AG08395 (cell line): ENCODE measurements around the gene RNU5D-1.
"Not testable (repeated sequence)": the region's sequence is repeated elsewhere in the genome, so short reads cannot be mapped to it uniquely, and the experiment has no call there.

Source experiments
- DNase-seq: peaks from one replicate; pipeline ENCODE4 v3.0.0; 2012; ENCODE audit warnings: mixed read lengths, low spot score

The RNU5D-1 gene

DNA sequence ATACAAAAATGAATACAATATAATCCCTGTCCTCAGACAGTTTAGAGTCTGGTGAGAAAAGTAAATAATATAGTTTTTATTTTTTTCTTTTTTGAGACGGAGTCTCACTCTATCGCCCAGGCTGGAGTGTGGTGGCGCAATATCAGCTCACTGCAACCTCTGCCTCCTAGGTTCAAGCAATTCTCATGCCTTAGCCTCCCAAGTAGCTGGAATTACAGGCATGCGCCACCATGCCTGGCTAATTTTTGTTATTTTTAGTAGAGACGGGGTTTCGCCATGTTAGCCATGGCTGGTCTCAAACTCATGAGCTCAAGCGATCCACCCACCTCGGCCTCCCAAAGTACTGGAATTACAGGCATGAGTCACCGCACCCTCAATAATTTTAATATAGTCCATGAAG, 31.6 kb downstream of the RNU5D-1 start:
- not testable (repeated sequence) for DNase-seq

DNA sequence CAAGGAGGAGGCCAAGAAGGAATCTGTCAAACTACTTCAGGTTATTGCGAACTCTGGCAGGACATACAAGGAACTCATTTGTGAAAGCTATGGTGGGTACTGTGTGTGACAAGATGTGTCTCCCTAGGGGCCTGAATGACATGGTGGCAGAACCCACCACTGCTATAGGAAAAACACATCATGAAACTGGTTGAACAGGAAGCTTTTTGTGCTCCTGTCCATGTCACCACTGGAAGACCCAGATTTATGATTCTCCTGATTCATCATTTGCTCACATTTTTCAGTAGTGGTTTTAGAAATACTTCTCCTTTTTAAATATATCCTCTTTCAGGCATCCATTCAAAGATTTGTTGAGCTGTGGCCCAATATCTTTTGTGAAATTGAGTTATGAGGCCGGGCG, 32.8 kb downstream of the RNU5D-1 start:
- no peak for DNase-seq

DNA sequence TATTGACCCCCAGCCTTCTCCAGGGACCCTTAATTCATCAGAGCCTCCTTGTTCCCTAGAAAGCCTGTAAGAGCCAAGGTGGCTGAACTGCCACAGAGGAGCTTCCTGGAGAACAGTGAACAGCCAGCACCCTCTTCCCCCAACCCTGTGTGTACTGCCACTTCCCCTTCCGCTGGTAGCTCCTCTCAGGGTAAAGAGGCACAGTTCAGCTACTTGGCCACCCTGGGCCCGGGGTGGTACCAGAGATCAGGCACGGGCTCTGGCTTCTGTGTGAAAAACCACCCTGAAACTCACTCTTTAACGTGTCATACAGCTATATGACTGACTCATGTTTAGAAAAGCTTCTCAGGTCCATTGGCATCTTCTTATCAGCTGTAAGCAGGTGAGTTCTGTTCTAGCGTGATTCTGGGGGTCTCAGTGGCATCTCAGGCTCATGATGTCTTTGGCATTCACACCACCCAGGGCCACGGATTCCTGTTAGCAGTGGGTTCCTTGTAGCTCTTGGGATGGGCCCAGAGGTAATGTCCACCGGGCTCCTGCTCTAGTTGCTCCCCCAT, 34.1 kb downstream of the RNU5D-1 start:
- DNase-seq: no peak

DNA sequence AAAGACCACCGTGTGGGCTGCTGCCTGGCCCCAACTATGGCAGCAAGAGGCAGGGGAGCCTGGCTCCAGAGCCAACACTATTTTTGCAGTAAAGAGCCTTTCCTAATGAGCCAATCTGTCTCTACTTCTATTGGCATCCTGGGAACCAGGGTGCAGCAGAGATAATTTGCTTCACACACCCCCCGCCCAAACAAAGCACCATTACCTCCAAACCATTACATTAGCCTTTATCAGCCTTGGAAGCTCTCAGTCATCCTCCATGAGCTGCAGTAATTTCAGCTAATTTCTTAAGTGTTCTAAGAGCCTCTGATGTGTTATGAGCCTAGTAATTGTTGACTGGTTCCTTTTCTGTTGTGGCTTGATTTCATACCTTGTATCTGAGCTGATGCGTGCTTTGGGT, 34.9 kb downstream of the RNU5D-1 start:
- DNase-seq: no peak

DNA sequence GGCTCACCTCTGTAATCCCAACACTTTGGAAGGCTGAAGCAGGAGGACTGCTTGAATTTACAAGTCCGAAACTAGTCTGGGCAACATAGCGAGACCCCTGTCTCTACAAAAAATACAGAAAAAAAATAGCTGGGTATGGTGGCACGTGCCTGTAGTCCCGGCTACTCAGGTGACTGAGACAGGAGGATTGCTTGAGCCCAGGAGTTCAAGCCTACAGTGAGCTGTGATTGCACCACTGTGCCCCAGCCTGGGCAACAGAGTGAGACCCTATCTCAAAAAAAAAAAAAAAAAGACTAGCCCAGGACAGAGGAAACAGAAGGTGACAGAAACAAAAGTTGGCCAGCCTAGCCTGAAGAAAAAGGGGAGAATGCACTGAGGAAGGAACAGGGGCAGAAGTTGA, 35.3 kb downstream of the RNU5D-1 start:
- DNase-seq: no peak

- no peak for DNase-seq
Observed at GRCh38 chr1:44694863-44695478, 36.0 kb downstream of the RNU5D-1 start.

GRCh38 chr1:44693900-44694299, 37.1 kb downstream of the RNU5D-1 start:
- no peak for DNase-seq

DNA sequence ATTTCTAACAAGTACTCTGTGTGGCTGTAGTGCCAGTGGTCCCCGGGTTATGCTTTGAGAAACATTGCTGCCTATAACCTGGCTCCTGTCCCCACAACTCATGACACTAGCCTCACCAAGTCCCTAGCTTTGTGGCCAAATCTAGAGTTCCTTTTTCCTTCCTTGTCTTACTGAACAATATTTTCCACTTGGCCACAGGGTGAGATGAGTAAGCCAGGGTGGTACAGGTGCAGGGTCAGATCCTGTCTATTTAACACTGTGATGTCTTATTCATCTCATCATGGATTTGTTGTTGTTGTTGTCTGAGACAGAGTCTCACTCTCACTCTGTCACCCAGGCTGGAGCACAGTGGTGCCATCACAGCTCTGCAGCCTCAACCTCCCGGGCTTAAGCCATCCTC, 37.8 kb downstream of the RNU5D-1 start:
- no peak for DNase-seq

DNA sequence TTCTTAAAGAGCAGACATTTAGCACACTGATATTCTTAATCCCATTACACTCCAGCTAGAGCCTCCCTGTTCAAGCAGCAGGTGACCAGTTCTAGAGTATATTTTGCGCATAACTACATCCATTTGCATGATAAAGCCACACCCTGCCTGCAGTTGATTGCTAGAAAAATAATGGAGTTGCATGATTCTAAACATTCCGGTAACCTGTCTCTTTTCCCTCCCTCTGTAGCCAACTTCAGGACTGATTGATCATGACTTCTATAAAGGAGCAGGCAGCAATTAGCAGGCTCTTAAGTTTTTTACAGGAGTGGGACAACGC, 41.6 kb downstream of the RNU5D-1 start:
- DNase-seq: no peak

DNA sequence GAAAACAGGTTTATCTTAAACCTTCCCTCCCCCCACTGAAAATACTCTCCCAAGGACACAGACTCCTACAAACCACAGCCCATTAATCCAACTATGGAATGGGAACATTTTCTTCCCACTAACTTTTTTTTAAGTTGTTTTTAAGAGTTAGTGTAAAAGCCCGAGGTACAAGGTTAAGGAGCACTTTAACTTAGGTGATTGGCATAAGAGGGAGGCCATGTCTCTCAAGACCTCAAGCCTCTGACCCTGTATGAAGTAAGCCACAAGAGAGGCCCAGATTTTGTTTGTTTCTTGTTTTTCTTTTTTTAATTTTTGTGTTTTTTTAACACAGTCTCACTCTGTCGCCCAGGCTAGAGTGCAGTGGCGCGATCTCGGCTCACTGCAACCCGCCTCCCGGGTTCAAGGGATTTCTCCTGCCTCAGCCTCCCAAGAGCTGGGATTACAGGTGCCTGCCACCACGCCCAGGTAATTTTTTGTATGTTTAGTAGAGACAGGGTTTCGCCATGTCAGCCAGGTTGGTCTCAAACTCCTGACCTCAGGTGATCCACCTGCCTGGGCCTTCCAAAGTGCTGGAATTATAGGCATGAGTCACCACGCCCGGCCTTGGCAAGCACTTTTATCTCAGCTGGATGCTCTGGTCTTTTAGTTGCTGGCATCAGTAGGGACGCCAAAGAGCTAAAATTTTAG, 42.1 kb downstream of the RNU5D-1 start:
- no peak for DNase-seq

DNA sequence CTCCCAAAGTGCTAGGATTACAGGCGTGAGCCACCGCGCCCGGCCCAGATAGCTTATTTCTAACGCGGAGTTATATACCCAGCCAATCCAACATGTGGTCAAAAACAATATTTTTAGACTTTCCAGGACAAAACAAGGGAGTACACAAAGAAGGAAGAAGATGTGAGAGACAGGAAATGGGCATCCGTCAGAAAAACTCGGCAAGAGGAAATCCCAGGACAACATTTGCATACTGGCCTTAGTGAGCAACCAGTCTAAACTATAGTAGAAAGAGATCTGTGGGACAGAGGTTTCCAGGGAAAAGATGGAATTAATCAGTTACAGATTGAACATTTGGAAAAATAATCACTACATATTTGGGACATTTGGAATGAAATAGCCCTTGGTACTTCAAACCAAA, 45.1 kb downstream of the RNU5D-1 start:
- DNase-seq: no peak

- DNase-seq: no peak
Observed at GRCh38 chr1:44685218-44685617, 45.8 kb downstream of the RNU5D-1 start.

DNA sequence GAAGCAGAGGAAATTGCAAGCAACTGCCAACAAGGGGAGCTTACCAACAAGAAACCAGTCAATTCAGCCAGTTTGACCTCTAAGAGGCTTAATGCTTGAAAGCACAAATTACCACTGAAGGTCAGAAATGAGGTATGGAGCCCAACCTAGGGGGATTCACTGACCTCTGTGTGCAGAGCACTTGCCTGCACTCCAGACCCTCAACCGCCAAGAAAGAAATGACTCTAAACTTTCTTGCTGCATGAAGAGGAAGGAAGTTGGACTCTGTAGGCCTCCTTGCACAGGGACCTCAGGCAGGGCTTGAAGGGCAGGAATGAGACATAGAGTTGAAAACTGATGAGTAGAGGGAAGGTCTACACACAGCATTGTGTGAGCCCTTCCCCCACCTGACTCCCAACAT, 46.4 kb downstream of the RNU5D-1 start:
- DNase-seq: no peak

DNA sequence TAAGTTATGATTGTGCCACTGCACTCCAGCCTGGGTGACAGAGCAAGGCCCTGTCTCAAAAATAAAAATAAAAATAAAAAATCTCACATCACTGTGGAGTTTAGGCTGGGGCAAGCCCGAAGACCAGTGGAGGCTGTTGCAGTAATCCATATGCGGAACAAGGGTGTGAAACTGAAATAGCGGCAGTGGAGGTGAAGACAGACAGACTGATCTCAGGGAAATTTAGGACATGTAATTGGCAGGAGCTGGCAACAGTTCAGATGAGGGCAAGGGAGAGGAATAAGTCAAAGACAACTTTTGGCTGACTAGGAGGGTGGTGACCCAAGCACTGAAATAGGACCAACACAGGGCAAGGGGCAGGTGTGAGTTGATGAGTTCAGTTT, 48.1 kb downstream of the RNU5D-1 start:
- no peak for DNase-seq

DNA sequence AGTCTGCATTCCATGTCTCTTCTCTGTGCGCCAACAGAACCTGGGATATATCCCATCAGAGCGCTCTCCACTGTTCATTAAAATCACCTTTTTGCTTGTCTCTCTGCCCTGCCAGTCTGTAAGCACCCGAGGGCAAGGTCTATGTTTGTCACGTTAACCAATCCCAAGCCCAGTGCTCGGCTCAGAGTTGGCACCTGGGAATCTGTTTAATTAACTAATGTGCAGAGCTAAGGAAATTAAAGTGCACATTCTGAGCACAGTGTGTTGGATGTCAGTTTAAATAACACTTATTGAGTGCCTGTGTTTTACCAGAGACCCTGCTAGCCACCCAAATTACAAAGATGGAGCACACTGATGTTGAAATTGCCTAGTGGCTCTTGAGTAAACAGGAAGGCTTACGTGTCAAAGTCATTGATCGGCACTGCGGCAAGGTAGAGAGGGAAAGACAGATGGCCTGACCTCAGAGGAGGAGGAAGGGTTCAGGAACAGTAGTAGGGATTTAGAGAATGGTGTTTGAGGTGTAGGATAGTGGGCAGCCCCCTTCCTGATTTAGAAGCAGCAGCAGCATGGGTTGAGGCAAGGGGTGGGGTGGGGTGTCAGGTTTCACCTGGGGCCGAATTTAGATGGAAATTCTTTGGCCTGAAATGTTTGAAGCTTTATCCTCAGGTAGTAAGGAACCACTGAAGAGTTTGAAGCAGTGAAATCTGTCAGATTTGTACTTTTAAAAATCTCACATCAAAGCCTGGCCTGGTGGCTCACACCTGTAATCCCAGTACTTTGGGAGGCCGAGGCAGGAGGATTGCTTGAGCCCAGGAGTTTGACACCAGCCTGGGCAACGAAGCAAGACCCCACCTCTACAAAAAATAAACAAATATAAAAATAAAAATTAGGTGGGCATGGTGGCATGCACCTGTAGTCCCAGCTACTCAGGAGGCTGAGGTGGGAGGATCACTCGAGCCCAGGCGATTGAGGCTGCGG, 48.8 kb downstream of the RNU5D-1 start:
- DNase-seq: no peak
